Mucosa of descending colon (tissue), 3 donors: ENCODE measurements around the gene TRHDE. TPM values are rescaled to one million over a fixed set of nuclear protein-coding genes. Genes with fewer than 3 reads are reported as not detected.
"Not testable (repeated sequence)": the region's sequence is repeated elsewhere in the genome, so short reads cannot be mapped to it uniquely, and the experiment has no call there.

Source experiments
- ATAC-seq: fragments of 200-7000 bp; cut with Tn5 transposase; one replicate; pipeline ENCODE4 v1.9.1; 2020; ENCODE audit warnings: mild to moderate bottlenecking, moderate library complexity
- DNase-seq, 3 donors: peaks; one replicate each; pipeline ENCODE4 v3.0.0-alpha.2; 2020
- H3K36me3 ChIP-seq: fragments of 200-600 bp; one replicate; pipeline ENCODE4 v1.8.0; 2021; ENCODE audit warnings: low read depth, mild to moderate bottlenecking
- H3K4me1 ChIP-seq: fragments of 200-600 bp; one replicate; pipeline ENCODE4 v1.8.0; 2021; ENCODE audit warnings: low read depth, mild to moderate bottlenecking
- H3K4me3 ChIP-seq: fragments of 200-600 bp; one replicate; pipeline ENCODE4 v1.8.0; 2021; ENCODE audit warnings: mild to moderate bottlenecking
- H3K9me3 ChIP-seq: fragments of 200-600 bp; one replicate; pipeline ENCODE4 v1.8.0; 2021; ENCODE audit warnings: mild to moderate bottlenecking
- CTCF ChIP-seq: fragments of 200-600 bp; IDR thresholded peaks from one replicate; pipeline ENCODE4 v1.8.0; 2022; ENCODE audit warnings: antibody characterized with exemption, mild to moderate bottlenecking
- intact Hi-C, 2 donors: fragments of 100-400 bp; cut with DNase I in 1 of 2; cut with micrococcal nuclease in 1 of 2; formaldehyde crosslinking; loops; one replicate each; pipeline versions ENCODE4 v1.11.0 to v1.11.1; 2022; cut with DNase I, micrococcal nuclease
- total RNA-seq, 3 donors: library from RNA; stranded (reverse); fragmentation: NEBNext Ultra II Directional in 2 of 3; extraction: Animal tissue kit (Norgen Biotek cat#: 25700) in 2 of 3; gene quantifications; one replicate each; pipeline versions ENCODE4 v1.2.1 to v1.2.4, GENCODE V29; 2021 to 2023
- donor health status: DM: no; HTN: no; CAD: no; lungs with moderate emphysema.
- donor health status: DM: no; HTN: no; CAD: no.
- donor health status: DM: no; HTN: yes; CAD: no.

The TRHDE gene
- total RNA-seq, 3 donors from 2014 or later, result 4.7 to 11.2 (median 6.2) TPM

GRCh38 chr12:72622556-72622955, 350.4 kb downstream of the TRHDE start:
- ATAC-seq (no peak), DNase-seq (no peak)
- no peak for TF ChIP-seq CTCF
- Histone ChIP-seq H3K36me3 (no peaks in the 10 kb centered on the region), H3K4me3 (no peak overlapping the region), H3K9me3 (no peaks in the 10 kb centered on the region), H3K4me1 (no peaks in the 10 kb centered on the region)
- intact Hi-C loops, result no loop called here

- no peak for DNase-seq
- ATAC-seq, result no peak
- Histone ChIP-seq H3K36me3 (no peaks in the 10 kb centered on the region), H3K9me3 (no peaks in the 10 kb centered on the region), H3K4me1 (no peaks in the 10 kb centered on the region), H3K4me3 (no peak overlapping the region)
- intact Hi-C loops, result no loop called here
- TF ChIP-seq CTCF, result no peak
Measured at GRCh38 chr12:72631926-72632685, 359.9 kb downstream of the TRHDE start.

GRCh38 chr12:72642706-72643105, 370.5 kb downstream of the TRHDE start:
- no peak overlapping the region for H3K4me3 ChIP-seq
- no peaks in the 10 kb centered on the region for H3K36me3 ChIP-seq
- H3K4me1 ChIP-seq, result no peaks in the 10 kb centered on the region
- intact Hi-C loops, result no loop called here
- DNase-seq (no peak), ATAC-seq (no peak)
- H3K9me3 ChIP-seq, result peaks cover 10% of the 10 kb centered on the region
- TF ChIP-seq CTCF, result no peak

GRCh38 chr12:72647139-72647538, 375.0 kb downstream of the TRHDE start:
- intact Hi-C loops, result no loop called here
- ATAC-seq, result no peak
- Histone ChIP-seq H3K4me1 (no peaks in the 10 kb centered on the region), H3K4me3 (no peak overlapping the region), H3K36me3 (no peaks in the 10 kb centered on the region), H3K9me3 (peaks cover 16% of the 10 kb centered on the region)
- no peak for TF ChIP-seq CTCF
- DNase-seq, result no peak

- no peak for TF ChIP-seq CTCF
- ATAC-seq, result no peak
- DNase-seq, result no peak
- Histone ChIP-seq H3K4me1 (no peaks in the 10 kb centered on the region), H3K4me3 (no peak overlapping the region), H3K36me3 (no peaks in the 10 kb centered on the region), H3K9me3 (no peaks in the 10 kb centered on the region)
- intact Hi-C loops, result no loop called here
Measured at GRCh38 chr12:72658615-72659014, 386.4 kb downstream of the TRHDE start.

- H3K4me3 ChIP-seq, ATAC-seq, intact Hi-C loops, DNase-seq, H3K9me3 ChIP-seq, H3K4me1 ChIP-seq, H3K36me3 ChIP-seq: not testable (repeated sequence)
Measured at GRCh38 chr12:72660174-72660573, 388.0 kb downstream of the TRHDE start.
